ENCODE data around the gene PRRC2A.

Gene PRRC2A

GRCh38 chr6:31652925-31653724 is 32.6 kb downstream of the PRRC2A start:
- DNase-seq (ENCODE audit: low read depth), result no peak

GRCh38 chr6:31654574-31655348 is 34.2 kb downstream of the PRRC2A start:
- no peak for DNase-seq (ENCODE audit: low read depth)

- DNase-seq (ENCODE audit: low read depth), result no peak
These were observed 35.1 kb downstream of the PRRC2A start, which contains the start of gene APOM for GRCh38 chr6:31655349-31656237. TSS of gene APOM (plus strand) at chr6:31655894. CDS start at chr6:31655967, 73 bp downstream.

GRCh38 chr6:31657406-31658157 is 37.1 kb downstream of the PRRC2A start:
- DNase-seq (ENCODE audit: low read depth), result no peak

- no peak for DNase-seq (ENCODE audit: low read depth)
These were observed 37.7 kb downstream of the PRRC2A start for GRCh38 chr6:31658158-31658688.

GRCh38 chr6:31658983-31659648 is 38.6 kb downstream of the PRRC2A start:
- no peak for DNase-seq (ENCODE audit: low read depth)

GRCh38 chr6:31659649-31660380 is 39.3 kb downstream of the PRRC2A start:
- DNase-seq (ENCODE audit: low read depth), result no peak

GRCh38 chr6:31660381-31661261 is 40.1 kb downstream of the PRRC2A start, which contains the start of gene C6orf47:
TSS of gene C6orf47 (minus strand) at chr6:31660778. CDS start at chr6:31659947, 831 bp downstream.
- DNase-seq (ENCODE audit: low read depth), result peak; percentile 59

- DNase-seq (ENCODE audit: low read depth), result no peak
These were observed 41.0 kb downstream of the PRRC2A start for GRCh38 chr6:31661262-31662123.

- DNase-seq (ENCODE audit: low read depth), result no peak
These were observed 41.7 kb downstream of the PRRC2A start for GRCh38 chr6:31662124-31662723.

GRCh38 chr6:31663126-31663960 is 42.8 kb downstream of the PRRC2A start:
- no peak for DNase-seq (ENCODE audit: low read depth)

GRCh38 chr6:31663961-31664789 is 43.7 kb downstream of the PRRC2A start:
- DNase-seq (ENCODE audit: low read depth), result peak; percentile 55

- peak; percentile 90 for DNase-seq (ENCODE audit: low read depth)
These were observed 44.4 kb downstream of the PRRC2A start, which contains the start of gene GPANK1 for GRCh38 chr6:31664790-31665500. TSS of gene GPANK1 (minus strand) at chr6:31664997. CDS start at chr6:31664478, 519 bp downstream.

GRCh38 chr6:31665501-31666336 is 45.2 kb downstream of the PRRC2A start, which contains the start of gene CSNK2B:
TSS of gene CSNK2B (plus strand) at chr6:31666080. CDS start at chr6:31666832, 752 bp downstream.
- peak; percentile 96 for DNase-seq (ENCODE audit: low read depth)

Measured in stromal cell of bone marrow (primary cell).